M059J (cell line): ENCODE data around the gene AFG1L. TPM values are rescaled to one million over a fixed set of nuclear protein-coding genes. Genes with fewer than 3 reads are reported as not detected.

Source experiments
- total RNA-seq: library from RNA; depleted of rRNA; stranded (reverse); fragments of >200 nt; shearing (Covaris generic); gene quantifications from 2 replicates; pipeline ENCODE4 v1.2.3, GENCODE V29; 2014; rRNA removed

The AFG1L gene
- total RNA-seq, 1 experiment from 2014 or later = 8.9 TPM

Other genes with a start within 250 kb of the AFG1L start
- 64.2 and 78.8 TPM in 2 replicates for gene OSTM1, start 220.3 kb upstream of the AFG1L start, total RNA-seq
- 0.37 and 1.2 TPM in 2 replicates for gene NR2E1, start 129.0 kb upstream of the AFG1L start, total RNA-seq
- gene SNX3, start 34.0 kb upstream of the AFG1L start, total RNA-seq = 358 and 371 TPM in 2 replicates